NAMALWA (cell line): ENCODE measurements around the gene PARD3.
A peak's percentile ranks its signal among the peaks of the same experiment; 100 is the strongest.

Source experiments
- DNase-seq: peaks from one replicate; pipeline ENCODE4 v3.0.0-alpha.2; 2015; ENCODE audit warnings: low spot score

PARD3 gene

DNA sequence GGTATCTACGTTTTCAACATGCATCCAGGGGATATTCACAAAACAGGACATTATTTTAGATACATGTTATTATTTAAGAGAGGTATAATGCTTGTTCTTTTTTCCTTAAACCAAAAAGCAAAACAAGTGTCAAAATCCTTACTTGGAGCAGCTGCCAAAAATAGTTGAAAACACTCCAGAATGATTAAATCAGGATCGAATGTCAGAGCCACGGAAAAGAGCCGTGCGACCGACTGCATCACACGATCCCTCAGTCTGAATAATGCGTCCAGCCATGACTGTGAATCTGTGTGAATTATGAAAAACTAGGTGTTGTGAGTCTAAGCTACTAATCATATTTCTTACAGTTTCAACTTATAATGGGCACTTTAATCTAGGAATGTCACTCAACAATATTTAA lies 126.0 kb downstream of the PARD3 start:
- no peak for DNase-seq

DNA sequence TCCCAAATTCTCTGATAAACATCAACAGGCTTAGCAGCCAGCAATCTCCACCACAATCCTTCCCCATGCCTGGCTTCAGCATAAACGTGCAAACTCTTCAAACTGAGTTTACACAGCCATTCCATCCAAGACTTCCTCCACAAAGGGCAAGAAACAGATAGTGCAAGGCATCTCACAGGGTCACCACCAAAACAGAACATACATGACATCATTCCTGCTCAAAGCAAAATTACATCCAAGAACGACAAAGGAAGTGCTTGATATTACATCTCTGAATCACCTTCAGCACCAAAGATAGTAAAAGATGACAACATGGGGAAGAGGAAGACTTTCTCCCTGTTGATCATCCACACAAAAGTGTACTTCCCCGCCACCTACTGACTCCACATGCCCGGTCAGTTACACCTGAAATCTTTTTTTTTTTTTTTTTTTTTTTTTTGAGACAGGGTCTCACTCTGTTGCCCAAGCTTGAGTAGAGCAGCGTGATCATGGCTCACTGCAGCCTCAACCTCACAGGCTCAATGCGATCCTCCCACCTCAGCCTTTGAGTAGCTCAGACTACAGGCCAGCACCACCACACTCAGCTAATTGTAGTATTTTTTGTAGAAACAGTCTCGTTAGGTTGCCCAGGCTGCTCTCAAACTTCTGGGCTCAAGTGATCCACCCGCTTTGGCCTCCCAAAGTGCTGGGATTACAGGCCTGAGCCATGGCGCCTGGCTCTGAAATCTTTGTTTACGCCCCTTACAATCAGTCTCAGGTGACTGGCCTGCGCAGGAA lies 127.5 kb downstream of the PARD3 start:
- no peak for DNase-seq

DNA sequence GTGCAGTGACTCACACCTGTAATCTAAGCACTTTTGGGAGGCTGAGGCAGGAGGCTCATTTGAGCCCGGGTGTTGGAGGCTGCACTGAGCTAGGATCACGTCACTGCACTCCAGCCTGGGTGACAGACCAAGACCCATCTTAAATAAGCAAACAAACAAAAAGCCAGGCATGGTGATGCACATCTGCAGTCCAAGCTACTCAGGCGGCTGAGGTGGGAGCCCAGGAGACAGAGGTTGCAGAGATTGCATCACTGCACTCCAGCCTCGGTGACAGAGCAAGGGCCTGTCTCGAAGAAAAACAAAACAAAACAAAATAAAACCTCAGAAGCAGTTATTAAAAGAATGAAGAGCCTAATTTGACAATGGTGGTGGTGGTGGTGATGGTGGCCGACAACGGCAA lies 132.5 kb downstream of the PARD3 start:
- DNase-seq: no peak

DNA sequence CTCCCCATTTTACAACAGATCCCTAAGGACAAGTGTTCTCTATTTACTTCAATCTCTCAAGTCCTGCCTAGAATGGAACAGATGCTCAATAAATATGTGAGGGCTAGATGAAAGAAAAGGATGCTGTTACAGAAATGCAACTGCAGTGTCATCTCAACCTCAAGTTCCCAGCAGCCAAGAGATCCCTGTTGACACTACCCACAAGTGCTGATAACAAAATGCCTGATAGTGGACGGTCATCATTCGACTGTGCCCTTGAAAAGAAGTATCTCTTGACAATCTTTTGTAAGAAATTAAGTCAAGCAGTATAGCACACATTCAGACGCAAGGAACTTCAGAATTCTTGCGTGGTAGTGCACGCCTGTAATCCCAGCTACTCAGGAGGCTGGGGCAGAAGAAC lies 133.2 kb downstream of the PARD3 start:
- no peak for DNase-seq

DNA sequence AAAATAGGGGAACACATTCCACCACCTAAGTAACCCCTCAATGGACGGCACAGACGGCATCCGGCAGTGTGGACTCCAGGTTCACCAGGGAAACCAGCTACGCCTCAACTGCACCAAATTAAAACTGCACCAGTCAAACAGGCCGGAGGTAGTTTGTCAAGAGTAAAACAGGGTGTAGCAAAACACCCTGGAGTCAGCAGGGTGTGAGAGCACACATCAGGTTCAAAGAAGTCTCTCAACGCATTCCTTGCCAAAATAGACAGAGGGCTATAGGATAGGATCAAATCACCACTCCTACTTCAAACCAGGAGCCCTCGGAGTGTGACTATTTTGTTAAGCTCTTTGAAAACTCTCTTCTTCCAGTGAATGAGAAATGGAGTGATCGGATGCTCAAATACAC lies 135.9 kb downstream of the PARD3 start:
- DNase-seq: no peak

DNA sequence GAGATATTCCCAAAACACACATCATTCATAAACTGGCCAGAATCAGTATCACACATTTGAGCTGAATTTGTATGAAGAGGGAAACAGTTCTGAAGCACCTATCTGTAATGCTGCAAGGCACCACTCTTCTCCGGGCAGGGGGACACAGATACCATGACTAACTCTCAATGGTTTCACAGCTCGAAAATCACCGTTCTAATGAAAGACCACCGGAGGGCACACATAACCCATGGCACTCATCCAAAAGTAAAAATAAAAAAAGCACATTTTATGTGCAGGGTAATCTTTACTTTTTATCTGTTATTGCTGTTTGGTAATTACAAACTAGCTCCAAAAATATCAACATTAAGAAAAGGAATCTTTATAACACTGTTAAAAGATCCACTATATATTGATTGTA lies 137.5 kb downstream of the PARD3 start:
- peak; percentile 20 for DNase-seq

DNA sequence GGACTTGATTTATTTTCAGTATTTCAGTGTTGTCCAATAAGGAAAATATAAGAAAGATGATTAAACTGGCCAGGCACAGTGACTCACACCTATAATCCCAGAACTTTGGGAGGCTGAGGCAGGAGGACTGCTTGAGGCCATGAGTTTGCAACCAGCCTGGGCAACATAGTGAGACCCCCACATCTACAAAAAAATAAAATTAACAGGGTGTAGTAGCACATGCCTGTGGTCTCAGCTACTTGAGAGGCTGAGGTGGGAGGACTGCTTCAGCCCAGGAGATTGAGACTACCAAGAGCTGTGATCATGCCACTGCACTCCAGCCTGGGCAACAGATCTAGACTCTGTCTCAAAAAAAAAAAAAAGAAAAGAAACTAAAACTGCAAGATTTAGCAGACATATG lies 138.0 kb downstream of the PARD3 start:
- no peak for DNase-seq

DNA sequence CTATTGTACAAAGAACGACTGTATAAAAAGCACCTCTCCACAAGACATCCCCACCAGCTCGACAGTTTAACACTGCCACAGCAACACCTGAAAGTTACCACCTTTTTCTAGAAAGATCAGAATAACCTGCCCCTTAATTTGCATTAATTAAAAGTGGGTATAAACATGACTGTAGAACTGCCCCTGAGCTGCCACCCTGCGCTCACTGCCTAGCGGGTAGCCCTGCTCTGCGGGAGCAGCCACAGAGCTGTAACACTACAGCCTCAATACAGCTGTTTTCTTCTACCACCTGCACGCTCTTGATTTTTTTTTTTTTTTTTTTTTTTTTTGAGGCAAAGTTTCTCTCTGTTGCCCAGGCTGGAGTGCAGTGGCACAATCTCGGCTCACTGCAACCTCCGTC lies 140.9 kb downstream of the PARD3 start:
- DNase-seq: no peak

DNA sequence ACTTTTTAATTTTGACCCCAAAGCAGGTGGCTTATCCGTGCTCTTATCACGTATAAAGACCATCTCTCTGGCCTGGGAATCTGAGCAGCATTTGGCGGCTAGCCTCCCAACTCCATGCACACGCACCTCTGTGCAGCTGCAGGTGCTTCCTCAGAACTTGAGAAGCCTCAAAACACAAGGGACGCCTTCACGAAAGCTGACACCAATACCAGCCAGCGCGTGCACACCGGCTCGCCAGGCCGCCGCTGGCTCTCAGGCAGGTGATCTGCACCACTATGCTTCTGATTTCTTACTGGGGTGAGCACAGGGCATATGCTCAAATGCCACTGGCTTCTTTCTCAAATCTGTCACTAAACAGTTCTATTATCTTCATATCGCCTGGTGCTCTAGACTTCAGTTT lies 145.0 kb downstream of the PARD3 start:
- no peak for DNase-seq

DNA sequence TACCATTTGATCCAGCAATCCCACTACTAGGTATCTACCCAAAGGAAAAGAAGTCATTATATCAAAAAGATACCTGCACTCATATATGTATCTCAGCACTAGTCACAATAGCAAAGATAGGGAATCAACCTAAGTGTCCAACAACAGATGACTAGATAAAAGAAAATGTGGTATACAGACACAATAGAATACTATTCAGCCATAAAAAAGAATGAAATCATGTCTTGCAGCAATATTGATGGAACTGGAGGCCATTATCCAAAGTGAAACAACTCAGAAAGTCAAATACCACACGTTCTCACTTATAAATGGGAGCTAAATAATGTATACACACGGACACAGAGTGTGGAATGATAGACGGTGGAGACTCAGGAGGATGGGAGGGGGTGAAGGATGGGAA lies 146.0 kb downstream of the PARD3 start:
- no peak for DNase-seq

DNA sequence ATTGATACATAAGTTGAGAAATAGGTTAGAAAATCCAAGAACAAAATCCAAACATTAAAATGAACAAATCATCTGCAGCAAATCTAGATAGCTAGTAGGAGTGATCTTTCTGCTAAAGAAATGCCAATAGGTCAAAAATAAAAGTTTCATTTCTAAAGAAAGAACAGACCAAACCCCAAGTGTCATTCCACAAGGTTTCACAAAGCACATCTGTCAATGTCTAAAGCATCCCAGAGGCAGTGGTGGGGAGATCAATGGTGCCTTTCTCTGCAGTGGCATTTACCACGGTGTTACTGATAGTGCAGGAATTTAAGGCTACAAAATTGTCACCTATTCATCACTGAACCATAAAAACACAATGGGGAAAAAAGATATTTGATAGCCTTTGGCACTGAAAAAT lies 147.9 kb downstream of the PARD3 start:
- no peak for DNase-seq

DNA sequence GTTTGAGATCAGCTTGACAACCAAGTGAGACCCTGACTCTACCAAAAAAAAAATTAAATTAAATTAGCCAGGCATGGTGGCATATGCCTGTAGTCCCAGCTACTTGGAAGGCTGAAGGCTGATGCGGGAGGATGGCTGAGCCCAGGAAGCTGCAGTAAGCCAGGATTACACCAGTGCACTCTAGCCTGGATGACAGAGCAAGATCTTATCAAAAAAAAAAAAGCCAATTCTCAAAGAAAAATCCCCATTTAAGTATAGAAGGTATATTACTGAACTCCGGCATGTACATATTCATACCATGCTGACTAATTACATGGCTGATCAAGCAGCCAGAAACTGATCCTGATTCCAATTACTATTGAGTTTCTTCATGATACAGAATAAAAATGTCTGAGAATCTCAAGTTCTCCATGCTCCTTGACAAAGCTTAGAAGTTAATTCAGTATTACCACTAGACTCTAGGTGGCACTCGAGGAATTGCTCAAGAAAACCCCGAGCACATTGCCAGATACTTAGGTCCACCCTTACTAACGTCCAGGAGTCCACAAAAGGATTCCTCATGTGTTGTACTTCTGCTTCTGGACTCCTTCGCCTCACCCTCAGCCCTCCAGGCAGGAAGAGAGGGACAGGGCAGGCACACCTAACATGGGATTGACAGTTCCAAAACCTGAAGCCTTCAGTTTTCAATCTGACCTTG lies 148.9 kb downstream of the PARD3 start:
- DNase-seq: peak; percentile 61

DNA sequence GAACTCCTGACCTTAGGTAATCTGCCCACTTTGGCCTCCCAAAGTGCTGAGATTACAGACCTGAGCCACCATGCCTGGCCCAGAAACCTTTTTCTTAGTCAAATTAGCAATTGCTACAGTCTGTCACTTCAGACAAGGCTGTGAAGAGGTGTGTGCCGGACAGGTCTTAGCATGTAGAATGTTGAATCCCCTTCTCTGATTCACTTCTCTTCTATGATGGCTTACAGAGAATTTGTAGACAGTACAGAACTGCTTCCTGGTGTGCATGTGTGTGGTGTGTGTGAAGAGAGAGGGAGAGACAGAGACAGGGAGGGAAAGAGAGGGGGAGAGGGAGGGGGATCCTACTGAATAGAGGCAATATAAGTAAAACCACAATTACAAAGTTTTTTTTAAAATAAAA lies 150.4 kb downstream of the PARD3 start:
- no peak for DNase-seq

DNA sequence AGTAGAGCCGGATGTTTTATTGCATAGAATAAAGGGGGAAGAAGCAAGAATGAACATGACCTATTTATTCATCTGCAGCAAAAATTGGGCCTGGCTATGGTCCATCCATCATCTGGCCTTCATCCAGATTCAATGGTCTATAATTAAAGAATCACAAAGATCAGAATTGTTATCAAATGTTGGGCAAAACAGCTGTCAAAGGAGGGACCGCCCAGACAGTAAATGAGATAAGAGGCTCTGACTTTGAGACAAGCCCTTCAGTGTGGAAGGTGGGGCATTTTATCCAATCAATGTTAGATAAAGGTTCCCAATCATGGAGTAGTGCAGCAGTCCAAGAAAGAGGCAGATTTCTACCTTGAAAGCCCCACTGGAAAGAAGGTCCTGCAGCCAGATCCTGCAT lies 153.5 kb downstream of the PARD3 start:
- DNase-seq: no peak

DNA sequence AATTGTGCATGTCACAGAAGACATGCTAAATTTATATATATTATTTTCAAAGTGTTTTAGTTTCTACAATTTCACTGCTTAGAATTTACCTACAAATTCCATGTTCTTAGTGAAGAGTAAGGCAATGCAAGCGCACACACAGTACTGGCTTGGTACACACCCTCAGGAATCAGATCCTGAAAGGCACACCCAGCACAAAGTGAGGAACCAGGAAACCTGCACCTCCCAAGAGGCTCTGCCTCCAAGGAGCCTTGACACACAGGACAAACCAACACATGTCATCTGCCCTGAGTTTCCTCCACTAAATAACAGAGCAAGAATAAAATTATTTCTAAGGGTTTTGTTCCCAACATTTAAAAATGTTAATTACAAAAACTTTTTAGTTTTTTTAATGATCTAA lies 156.2 kb downstream of the PARD3 start:
- no peak for DNase-seq

DNA sequence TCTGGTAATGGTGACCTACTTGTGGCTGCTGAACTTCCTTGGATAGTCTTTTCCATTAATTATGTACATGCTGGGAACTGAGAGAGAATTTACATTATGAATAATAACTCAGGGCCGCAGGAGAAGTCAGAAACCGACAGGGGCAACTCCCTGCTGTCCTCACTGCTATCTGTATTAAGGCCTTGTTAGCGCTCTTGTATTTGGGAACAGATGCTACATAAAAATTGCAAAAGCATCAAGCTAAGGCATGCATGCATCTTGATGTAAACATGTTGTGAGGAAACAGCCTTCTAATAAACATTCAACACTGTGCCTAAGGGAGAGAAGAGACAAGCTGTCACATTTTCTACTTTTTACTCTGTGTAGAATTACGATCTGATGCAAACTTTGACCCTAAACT lies 158.4 kb downstream of the PARD3 start:
- no peak for DNase-seq

DNA sequence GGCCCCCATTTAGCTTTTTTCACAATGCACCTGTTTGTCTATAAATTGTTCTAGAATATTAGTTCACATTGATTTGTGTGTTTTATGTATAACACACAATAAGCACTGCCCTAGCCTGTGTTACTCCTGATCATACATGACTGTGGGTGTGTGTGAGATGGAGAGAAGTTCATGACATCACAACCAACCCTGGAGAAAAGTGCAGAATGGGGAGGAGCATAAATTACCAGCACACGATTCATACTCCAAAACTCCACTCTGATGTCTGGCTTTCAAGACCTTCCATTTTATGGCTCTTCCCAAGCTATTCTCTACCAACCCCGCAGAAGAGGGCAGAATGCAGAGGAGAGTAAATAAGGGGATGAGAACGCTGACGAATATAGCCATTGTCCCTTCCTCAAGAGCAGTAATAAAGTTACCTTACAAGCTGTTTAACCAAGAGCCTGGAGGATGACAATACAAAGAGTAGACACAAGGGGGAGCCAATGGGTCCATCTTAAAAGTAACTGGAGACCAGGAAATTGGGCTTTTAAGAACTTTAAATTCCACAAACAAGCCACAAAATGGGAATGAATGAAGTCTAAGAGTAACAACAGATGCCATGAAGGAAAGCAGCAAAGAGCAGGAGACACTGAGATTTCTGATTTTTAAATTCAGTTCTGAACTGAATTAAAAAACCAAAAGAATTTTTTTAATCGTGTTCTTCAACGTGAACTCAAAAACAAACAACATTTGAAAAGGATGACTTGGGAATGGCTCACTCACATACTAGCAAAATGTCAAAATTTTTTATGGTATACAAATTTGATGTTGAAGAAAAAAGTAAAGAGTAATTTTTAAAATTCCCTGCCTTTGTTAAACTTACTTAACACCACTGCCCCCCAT lies 159.6 kb downstream of the PARD3 start:
- peak; percentile 79 for DNase-seq

DNA sequence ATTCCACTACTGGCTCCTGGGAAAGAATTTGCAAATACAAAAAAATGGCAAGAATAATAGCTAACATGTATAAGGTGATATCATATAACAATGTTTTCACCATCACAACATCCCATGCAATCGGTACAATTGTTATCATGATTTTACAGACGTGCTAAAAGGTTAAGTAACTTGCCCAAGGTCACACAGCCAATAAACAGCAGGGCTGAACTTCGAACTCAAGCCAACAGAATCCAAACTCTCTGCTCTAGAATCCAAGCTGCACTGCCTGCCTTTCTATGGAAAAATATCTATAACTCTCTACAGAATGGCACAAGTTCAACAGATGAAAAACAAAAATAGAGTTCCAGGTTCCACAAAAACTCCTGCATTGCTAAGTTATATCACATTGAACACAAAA lies 160.9 kb downstream of the PARD3 start:
- DNase-seq: no peak

DNA sequence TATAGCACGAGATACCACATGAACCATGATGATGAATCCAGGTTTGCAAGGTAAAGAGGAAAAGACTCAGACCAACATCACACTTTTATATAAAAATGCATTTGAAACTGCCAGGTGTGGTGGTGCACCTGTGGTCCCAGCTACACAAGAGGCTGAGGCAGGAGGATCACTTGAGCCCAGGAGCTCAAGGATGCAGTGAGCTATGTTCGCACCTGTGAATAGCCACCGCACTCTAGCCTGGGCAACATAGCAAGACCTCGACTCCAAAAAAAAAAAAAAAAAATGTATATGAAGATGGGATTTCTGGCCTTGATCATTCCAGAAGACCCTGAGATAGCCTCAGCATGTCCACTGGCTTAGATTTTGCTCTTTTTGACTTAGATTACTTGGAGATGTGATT lies 161.6 kb downstream of the PARD3 start:
- no peak for DNase-seq

DNA sequence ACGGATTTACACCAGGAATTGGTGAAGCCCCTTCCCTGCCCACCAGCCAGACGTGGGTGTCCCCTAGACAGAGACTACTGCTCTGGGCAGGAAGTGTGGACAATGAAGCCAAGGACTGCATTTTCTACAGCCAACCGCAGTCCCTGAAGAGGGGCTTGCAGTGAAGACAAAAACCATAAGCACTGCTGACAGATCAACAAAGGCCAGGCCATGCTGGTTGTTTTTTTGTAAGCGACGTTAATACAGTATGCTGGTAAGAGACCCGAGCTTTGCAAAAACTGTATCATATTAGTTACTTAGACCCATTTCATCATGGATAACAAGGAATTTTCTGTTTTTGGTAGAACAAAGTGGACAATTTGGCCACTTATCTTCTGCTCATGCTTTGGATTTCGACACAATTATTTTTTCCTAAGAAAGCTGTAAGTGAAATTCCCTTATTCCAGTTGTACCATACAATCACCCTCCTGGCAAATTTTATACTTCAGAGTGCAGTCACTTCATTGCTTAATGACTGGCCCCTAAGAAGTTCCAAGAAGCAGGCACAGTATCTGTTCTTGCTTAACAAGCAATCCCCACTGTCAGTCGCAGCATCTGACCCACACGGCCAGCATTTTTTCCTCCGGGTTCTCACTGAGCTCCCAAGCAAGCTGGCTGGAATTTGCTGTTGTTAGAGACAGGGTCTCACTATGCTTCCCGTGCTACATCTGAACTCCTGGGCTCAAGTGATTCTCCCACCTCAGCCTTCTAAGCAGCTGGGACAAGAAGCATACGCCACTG lies 163.5 kb downstream of the PARD3 start:
- no peak for DNase-seq

DNA sequence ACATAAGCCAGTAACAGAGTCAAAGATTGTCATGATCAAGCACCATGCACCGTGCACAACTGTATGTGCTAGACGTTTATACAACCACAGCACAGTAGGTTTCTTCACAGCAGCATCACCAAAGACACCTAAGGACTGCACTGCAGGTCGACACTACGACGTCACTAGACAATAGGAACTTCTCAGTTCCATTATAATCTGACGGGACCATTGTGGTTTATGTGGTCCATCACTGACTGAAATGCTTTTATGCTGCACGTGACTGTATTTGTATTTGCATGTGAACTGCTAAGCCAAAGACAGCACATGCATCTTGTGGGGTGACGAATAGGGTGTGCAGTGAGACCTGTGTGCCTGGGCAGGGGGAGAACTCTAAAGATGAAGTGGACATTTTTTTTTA lies 164.9 kb downstream of the PARD3 start:
- no peak for DNase-seq

DNA sequence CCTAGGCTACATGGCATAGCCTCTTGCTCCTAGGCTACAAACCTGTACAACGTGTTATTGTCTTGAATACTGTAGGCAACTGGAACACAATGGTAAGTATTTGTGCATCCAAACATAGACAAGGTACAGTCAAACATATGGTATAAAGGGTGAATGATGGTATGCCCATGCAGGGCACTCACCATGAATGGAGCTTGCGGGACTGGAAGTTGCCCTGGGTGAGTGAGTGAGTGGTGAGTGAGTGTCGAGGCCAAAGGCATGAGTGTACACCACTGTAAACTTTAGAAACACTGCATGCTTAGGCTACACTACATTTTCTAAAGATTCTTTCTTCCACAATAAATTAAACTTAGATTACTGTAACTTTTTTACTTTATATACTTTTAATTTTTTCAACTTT lies 165.7 kb downstream of the PARD3 start:
- no peak for DNase-seq
